ENCODE data around the gene SLC8A1.

SLC8A1 gene

DNA sequence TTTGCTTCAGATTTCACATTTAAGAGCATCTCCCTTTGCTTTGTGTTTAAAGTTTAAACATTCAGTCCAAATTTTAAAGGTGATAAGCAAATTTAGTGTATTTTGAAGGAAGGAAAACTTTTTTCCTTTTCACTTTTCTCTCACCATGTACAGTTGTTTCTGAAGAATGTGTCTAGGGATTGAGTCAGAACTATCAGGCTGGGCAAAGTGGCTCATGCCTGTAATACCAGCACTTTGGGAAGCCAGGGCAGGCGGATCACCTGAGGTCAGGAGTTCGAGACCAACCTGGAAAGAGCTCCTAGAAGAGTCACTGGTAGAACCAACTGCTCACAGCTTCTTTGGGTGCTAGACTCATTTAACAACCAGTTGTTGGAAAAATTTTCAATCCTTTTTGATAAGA lies 345.8 kb downstream of the SLC8A1 start:
- no peak overlapping the region for H3K9ac ChIP-seq (ENCODE audit: low read depth in 1 of 2, low read length in 2 of 2)
- no peak overlapping the region for H3K27ac ChIP-seq (ENCODE audit: low read depth, low read length)
- H3K27me3 ChIP-seq (ENCODE audit: control insufficient read depth in 1 of 2, insufficient read depth in 2 of 2, low read length in 2 of 2): no peaks in the 10 kb centered on the region
- no peak overlapping the region for H3K4me3 ChIP-seq (ENCODE audit: low read depth in 1 of 2, low read length in 2 of 2)
- H3K9me3 ChIP-seq (ENCODE audit: control insufficient read depth in 1 of 2, low read length in 2 of 2): no peaks in the 10 kb centered on the region
- no peaks in the 10 kb centered on the region for H3K36me3 ChIP-seq (ENCODE audit: control insufficient read depth in 1 of 2, insufficient read depth in 2 of 2, low read length in 2 of 2)
- no peaks in the 10 kb centered on the region for H3K4me1 ChIP-seq (ENCODE audit: control insufficient read depth in 1 of 2, insufficient read depth in 2 of 2, low read length in 2 of 2)

GRCh38 chr2:40105593-40105992 lies 346.3 kb downstream of the SLC8A1 start:
- Histone ChIP-seq H3K36me3 (ENCODE audit: control insufficient read depth in 1 of 2, insufficient read depth in 2 of 2, low read length in 2 of 2) (no peaks in the 10 kb centered on the region), H3K27me3 (ENCODE audit: control insufficient read depth in 1 of 2, insufficient read depth in 2 of 2, low read length in 2 of 2) (no peaks in the 10 kb centered on the region), H3K4me1 (ENCODE audit: control insufficient read depth in 1 of 2, insufficient read depth in 2 of 2, low read length in 2 of 2) (no peaks in the 10 kb centered on the region), H3K4me3 (ENCODE audit: low read depth in 1 of 2, low read length in 2 of 2) (no peak overlapping the region), H3K9me3 (ENCODE audit: control insufficient read depth in 1 of 2, low read length in 2 of 2) (no peaks in the 10 kb centered on the region), H3K27ac (ENCODE audit: low read depth, low read length) (no peak overlapping the region), H3K9ac (ENCODE audit: low read depth in 1 of 2, low read length in 2 of 2) (no peak overlapping the region)

DNA sequence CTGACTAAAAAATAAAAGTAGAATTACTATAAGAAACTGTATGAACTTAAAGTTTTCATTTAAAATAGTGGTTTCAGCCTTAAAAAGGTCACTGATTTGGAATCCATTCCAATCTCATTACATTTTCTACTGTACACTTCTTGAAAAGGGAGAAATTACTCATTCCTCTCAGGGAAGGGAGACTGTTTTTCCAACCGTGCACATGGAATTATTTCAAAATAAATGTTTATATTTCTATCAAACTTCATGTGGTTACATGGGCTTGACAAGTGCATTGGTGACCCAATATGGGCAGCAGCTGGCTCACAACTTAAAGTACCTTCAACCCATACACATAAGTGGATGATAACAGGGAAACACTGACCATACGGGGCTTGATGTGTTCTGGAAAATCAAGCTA lies 348.3 kb downstream of the SLC8A1 start:
- H3K9ac ChIP-seq (ENCODE audit: low read depth in 1 of 2, low read length in 2 of 2): no peak overlapping the region
- no peaks in the 10 kb centered on the region for H3K36me3 ChIP-seq (ENCODE audit: control insufficient read depth in 1 of 2, insufficient read depth in 2 of 2, low read length in 2 of 2)
- no peak overlapping the region for H3K4me3 ChIP-seq (ENCODE audit: low read depth in 1 of 2, low read length in 2 of 2)
- H3K9me3 ChIP-seq (ENCODE audit: control insufficient read depth in 1 of 2, low read length in 2 of 2): no peaks in the 10 kb centered on the region
- H3K27ac ChIP-seq (ENCODE audit: low read depth, low read length): no peak overlapping the region
- no peaks in the 10 kb centered on the region for H3K27me3 ChIP-seq (ENCODE audit: control insufficient read depth in 1 of 2, insufficient read depth in 2 of 2, low read length in 2 of 2)
- H3K4me1 ChIP-seq (ENCODE audit: control insufficient read depth in 1 of 2, insufficient read depth in 2 of 2, low read length in 2 of 2): no peaks in the 10 kb centered on the region

DNA sequence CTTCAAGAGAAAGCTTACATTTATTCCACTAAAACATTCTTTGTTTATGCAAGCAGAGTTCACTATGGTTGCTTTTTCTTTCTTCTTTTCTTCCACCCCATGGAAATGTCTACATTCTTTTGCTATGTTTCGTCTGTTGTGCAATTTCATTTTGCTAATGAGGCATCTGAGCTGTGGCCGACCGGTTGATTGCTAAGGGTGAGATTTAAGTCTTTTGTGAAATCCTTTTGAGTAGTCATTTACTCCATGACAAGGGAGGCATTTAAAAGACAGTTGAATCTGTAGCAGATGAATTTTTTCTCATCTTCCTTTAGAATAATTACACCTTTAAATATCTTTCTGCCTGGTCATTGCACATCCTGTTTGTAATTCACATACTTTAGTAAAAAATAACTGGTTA lies 348.7 kb downstream of the SLC8A1 start:
- Histone ChIP-seq H3K4me3 (ENCODE audit: low read depth in 1 of 2, low read length in 2 of 2) (no peak overlapping the region), H3K9me3 (ENCODE audit: control insufficient read depth in 1 of 2, low read length in 2 of 2) (no peaks in the 10 kb centered on the region), H3K27ac (ENCODE audit: low read depth, low read length) (no peak overlapping the region), H3K27me3 (ENCODE audit: control insufficient read depth in 1 of 2, insufficient read depth in 2 of 2, low read length in 2 of 2) (no peaks in the 10 kb centered on the region), H3K9ac (ENCODE audit: low read depth in 1 of 2, low read length in 2 of 2) (no peak overlapping the region), H3K4me1 (ENCODE audit: control insufficient read depth in 1 of 2, insufficient read depth in 2 of 2, low read length in 2 of 2) (no peaks in the 10 kb centered on the region), H3K36me3 (ENCODE audit: control insufficient read depth in 1 of 2, insufficient read depth in 2 of 2, low read length in 2 of 2) (no peaks in the 10 kb centered on the region)

- H3K4me1 ChIP-seq (ENCODE audit: control insufficient read depth in 1 of 2, insufficient read depth in 2 of 2, low read length in 2 of 2): no peaks in the 10 kb centered on the region
These were observed 349.4 kb downstream of the SLC8A1 start for GRCh38 chr2:40102447-40102846.

GRCh38 chr2:40101131-40101575 lies 350.7 kb downstream of the SLC8A1 start:
- no peaks in the 10 kb centered on the region for H3K36me3 ChIP-seq (ENCODE audit: control insufficient read depth in 1 of 2, insufficient read depth in 2 of 2, low read length in 2 of 2)
- H3K27ac ChIP-seq (ENCODE audit: low read depth, low read length): no peak overlapping the region
- no peaks in the 10 kb centered on the region for H3K4me1 ChIP-seq (ENCODE audit: control insufficient read depth in 1 of 2, insufficient read depth in 2 of 2, low read length in 2 of 2)

More at GRCh38 chr2:40102447-40102846, 349.4 kb downstream of the SLC8A1 start:
- no peaks in the 10 kb centered on the region for H3K9me3 ChIP-seq (ENCODE audit: control insufficient read depth in 1 of 2, low read length in 2 of 2)
- no peaks in the 10 kb centered on the region for H3K36me3 ChIP-seq (ENCODE audit: control insufficient read depth in 1 of 2, insufficient read depth in 2 of 2, low read length in 2 of 2)
- H3K9ac ChIP-seq (ENCODE audit: low read depth in 1 of 2, low read length in 2 of 2): no peak overlapping the region
- no peak overlapping the region for H3K4me3 ChIP-seq (ENCODE audit: low read depth in 1 of 2, low read length in 2 of 2)
- H3K27ac ChIP-seq (ENCODE audit: low read depth, low read length): no peak overlapping the region
- no peaks in the 10 kb centered on the region for H3K27me3 ChIP-seq (ENCODE audit: control insufficient read depth in 1 of 2, insufficient read depth in 2 of 2, low read length in 2 of 2)

DNA sequence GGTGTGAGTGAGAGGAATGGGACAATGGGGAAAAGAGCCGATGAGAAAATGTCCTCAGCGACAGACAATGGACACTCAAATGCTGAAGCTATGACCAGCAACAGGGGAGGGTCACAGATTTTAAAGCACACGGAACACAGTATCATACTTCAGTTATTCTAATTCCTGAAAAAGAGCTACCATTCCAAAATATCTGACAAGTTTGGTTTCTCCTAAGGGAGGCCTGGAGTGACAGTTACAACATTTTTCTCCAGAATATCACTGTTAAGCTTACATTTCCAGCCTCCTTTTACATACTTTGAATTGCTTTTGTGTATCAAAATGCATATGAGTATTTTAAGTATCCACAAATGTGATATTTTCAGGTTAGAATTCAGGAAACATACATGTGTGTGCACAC lies 351.2 kb downstream of the SLC8A1 start:
- no peaks in the 10 kb centered on the region for H3K36me3 ChIP-seq (ENCODE audit: control insufficient read depth in 1 of 2, insufficient read depth in 2 of 2, low read length in 2 of 2)
- no peak overlapping the region for H3K27ac ChIP-seq (ENCODE audit: low read depth, low read length)
- no peak overlapping the region for H3K4me3 ChIP-seq (ENCODE audit: low read depth in 1 of 2, low read length in 2 of 2)

More at GRCh38 chr2:40101131-40101575, 350.7 kb downstream of the SLC8A1 start:
- Histone ChIP-seq H3K9ac (ENCODE audit: low read depth in 1 of 2, low read length in 2 of 2) (no peak overlapping the region), H3K27me3 (ENCODE audit: control insufficient read depth in 1 of 2, insufficient read depth in 2 of 2, low read length in 2 of 2) (no peaks in the 10 kb centered on the region), H3K9me3 (ENCODE audit: control insufficient read depth in 1 of 2, low read length in 2 of 2) (no peaks in the 10 kb centered on the region), H3K4me3 (ENCODE audit: low read depth in 1 of 2, low read length in 2 of 2) (no peak overlapping the region)

DNA sequence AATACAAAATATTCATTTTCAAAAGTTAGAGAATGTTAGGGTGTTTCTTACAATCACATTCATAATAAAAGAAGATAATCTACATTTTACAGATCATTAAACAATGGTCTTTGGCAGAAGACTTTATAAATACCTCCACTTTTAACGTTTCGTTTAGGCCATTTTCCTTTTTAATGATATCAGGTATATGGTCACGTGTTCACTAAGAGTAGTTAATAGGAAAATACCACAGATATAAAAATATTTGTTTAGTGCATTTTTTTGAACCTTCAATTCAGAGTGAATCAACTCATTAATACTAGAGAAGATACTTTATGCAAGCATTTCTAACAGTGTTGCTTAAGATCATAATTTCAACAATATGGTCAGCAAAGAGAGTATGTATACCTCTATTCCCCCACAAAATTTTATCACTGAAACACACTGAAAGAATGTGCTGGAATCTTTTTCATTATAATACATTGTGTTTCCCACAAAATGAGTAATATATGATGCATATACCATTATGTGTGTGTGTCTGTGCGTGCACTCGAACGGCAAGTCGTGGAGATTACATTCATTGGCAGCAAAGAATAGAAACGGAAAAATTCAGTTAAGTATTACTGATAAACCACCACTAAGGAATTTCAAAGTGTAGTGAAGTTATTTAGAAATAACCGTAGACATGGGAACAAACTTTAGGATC lies 353.0 kb downstream of the SLC8A1 start:
- H3K9me3 ChIP-seq (ENCODE audit: control insufficient read depth in 1 of 2, low read length in 2 of 2): no peaks in the 10 kb centered on the region
- H3K36me3 ChIP-seq (ENCODE audit: control insufficient read depth in 1 of 2, insufficient read depth in 2 of 2, low read length in 2 of 2): no peaks in the 10 kb centered on the region
- no peak overlapping the region for H3K9ac ChIP-seq (ENCODE audit: low read depth in 1 of 2, low read length in 2 of 2)
- no peaks in the 10 kb centered on the region for H3K4me1 ChIP-seq (ENCODE audit: control insufficient read depth in 1 of 2, insufficient read depth in 2 of 2, low read length in 2 of 2)
- H3K4me3 ChIP-seq (ENCODE audit: low read depth in 1 of 2, low read length in 2 of 2): no peak overlapping the region
- no peaks in the 10 kb centered on the region for H3K27me3 ChIP-seq (ENCODE audit: control insufficient read depth in 1 of 2, insufficient read depth in 2 of 2, low read length in 2 of 2)
- no peak overlapping the region for H3K27ac ChIP-seq (ENCODE audit: low read depth, low read length)

More for the DNA sequence above, 351.2 kb downstream of the SLC8A1 start:
- Histone ChIP-seq H3K9me3 (ENCODE audit: control insufficient read depth in 1 of 2, low read length in 2 of 2) (no peaks in the 10 kb centered on the region), H3K27me3 (ENCODE audit: control insufficient read depth in 1 of 2, insufficient read depth in 2 of 2, low read length in 2 of 2) (no peaks in the 10 kb centered on the region), H3K9ac (ENCODE audit: low read depth in 1 of 2, low read length in 2 of 2) (no peak overlapping the region), H3K4me1 (ENCODE audit: control insufficient read depth in 1 of 2, insufficient read depth in 2 of 2, low read length in 2 of 2) (no peaks in the 10 kb centered on the region)

- no peaks in the 10 kb centered on the region for H3K9me3 ChIP-seq (ENCODE audit: control insufficient read depth in 1 of 2, low read length in 2 of 2)
- no peak overlapping the region for H3K9ac ChIP-seq (ENCODE audit: low read depth in 1 of 2, low read length in 2 of 2)
- H3K4me3 ChIP-seq (ENCODE audit: low read depth in 1 of 2, low read length in 2 of 2): no peak overlapping the region
- H3K27me3 ChIP-seq (ENCODE audit: control insufficient read depth in 1 of 2, insufficient read depth in 2 of 2, low read length in 2 of 2): no peaks in the 10 kb centered on the region
- no peaks in the 10 kb centered on the region for H3K4me1 ChIP-seq (ENCODE audit: control insufficient read depth in 1 of 2, insufficient read depth in 2 of 2, low read length in 2 of 2)
- H3K36me3 ChIP-seq (ENCODE audit: control insufficient read depth in 1 of 2, insufficient read depth in 2 of 2, low read length in 2 of 2): no peaks in the 10 kb centered on the region
- H3K27ac ChIP-seq (ENCODE audit: low read depth, low read length): no peak overlapping the region
These were observed 354.1 kb downstream of the SLC8A1 start for GRCh38 chr2:40097691-40098385.

DNA sequence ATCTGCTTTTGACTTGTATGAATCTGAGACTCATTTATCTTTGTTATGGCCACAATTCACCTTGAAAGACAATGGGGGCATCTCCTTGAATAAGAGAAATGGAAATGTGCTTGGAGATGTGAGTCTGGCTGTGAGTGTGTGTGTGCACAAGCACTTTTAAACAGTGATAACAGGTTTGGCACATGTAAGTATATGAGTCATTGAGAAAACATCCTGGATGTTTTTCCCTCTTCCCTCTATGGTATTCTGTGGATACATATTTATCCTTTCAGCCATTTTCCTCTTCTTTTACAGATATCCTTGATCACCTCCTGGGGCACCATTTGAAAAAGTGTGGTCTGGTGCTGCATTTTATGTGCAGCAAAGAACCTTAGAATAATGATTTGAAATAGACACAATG lies 355.5 kb downstream of the SLC8A1 start:
- no peaks in the 10 kb centered on the region for H3K27me3 ChIP-seq (ENCODE audit: control insufficient read depth in 1 of 2, insufficient read depth in 2 of 2, low read length in 2 of 2)
- H3K9me3 ChIP-seq (ENCODE audit: control insufficient read depth in 1 of 2, low read length in 2 of 2): no peaks in the 10 kb centered on the region
- no peak overlapping the region for H3K9ac ChIP-seq (ENCODE audit: low read depth in 1 of 2, low read length in 2 of 2)
- no peaks in the 10 kb centered on the region for H3K4me1 ChIP-seq (ENCODE audit: control insufficient read depth in 1 of 2, insufficient read depth in 2 of 2, low read length in 2 of 2)
- H3K36me3 ChIP-seq (ENCODE audit: control insufficient read depth in 1 of 2, insufficient read depth in 2 of 2, low read length in 2 of 2): no peaks in the 10 kb centered on the region
- no peak overlapping the region for H3K4me3 ChIP-seq (ENCODE audit: low read depth in 1 of 2, low read length in 2 of 2)
- no peak overlapping the region for H3K27ac ChIP-seq (ENCODE audit: low read depth, low read length)

Measured in duodenal mucosa (tissue), 2 donors.